DMS53 (cell line): ENCODE measurements around the gene GALNT9.

Source experiments
- DNase-seq: peaks from one replicate; lab custom pipeline; 2025; lab: John Stamatoyannopoulos, UW

GALNT9 gene

GRCh38 chr12:132213359-132214160, 115.8 kb downstream of the GALNT9 start:
- DNase-seq, result no peak

GRCh38 chr12:132211816-132212215, 117.6 kb downstream of the GALNT9 start:
- DNase-seq, result no peak

GRCh38 chr12:132211326-132211725, 118.1 kb downstream of the GALNT9 start:
- DNase-seq, result no peak

- no peak for DNase-seq
Measured at GRCh38 chr12:132210223-132211055, 119.0 kb downstream of the GALNT9 start.

GRCh38 chr12:132209619-132210222, 119.7 kb downstream of the GALNT9 start:
- DNase-seq, result no peak

- no peak for DNase-seq
Measured at GRCh38 chr12:132208153-132208823, 121.1 kb downstream of the GALNT9 start.

GRCh38 chr12:132207083-132207775, 122.2 kb downstream of the GALNT9 start:
- DNase-seq, result no peak

- no peak for DNase-seq
Measured at GRCh38 chr12:132206046-132206434, 123.3 kb downstream of the GALNT9 start.

- DNase-seq, result no peak
Measured at GRCh38 chr12:132205271-132206045, 123.9 kb downstream of the GALNT9 start.

GRCh38 chr12:132204793-132205270, 124.6 kb downstream of the GALNT9 start:
- no peak for DNase-seq

GRCh38 chr12:132204063-132204792, 125.2 kb downstream of the GALNT9 start:
- no peak for DNase-seq

GRCh38 chr12:132202929-132203721, 126.3 kb downstream of the GALNT9 start:
- no peak for DNase-seq

- DNase-seq, result no peak
Measured at GRCh38 chr12:132201391-132202120, 127.8 kb downstream of the GALNT9 start.

GRCh38 chr12:132200800-132201199, 128.6 kb downstream of the GALNT9 start:
- DNase-seq, result no peak

GRCh38 chr12:132199526-132200319, 129.7 kb downstream of the GALNT9 start:
- DNase-seq, result no peak

- DNase-seq, result no peak
Measured at GRCh38 chr12:132199101-132199500, 130.3 kb downstream of the GALNT9 start.

GRCh38 chr12:132197581-132198354, 131.6 kb downstream of the GALNT9 start:
- DNase-seq, result no peak
